Measurements from ENCODE around the gene CEP97.
"Not testable (repeated sequence)": the region's sequence is repeated elsewhere in the genome, so short reads cannot be mapped to it uniquely, and the experiment has no call there.

CEP97 gene, protein sequence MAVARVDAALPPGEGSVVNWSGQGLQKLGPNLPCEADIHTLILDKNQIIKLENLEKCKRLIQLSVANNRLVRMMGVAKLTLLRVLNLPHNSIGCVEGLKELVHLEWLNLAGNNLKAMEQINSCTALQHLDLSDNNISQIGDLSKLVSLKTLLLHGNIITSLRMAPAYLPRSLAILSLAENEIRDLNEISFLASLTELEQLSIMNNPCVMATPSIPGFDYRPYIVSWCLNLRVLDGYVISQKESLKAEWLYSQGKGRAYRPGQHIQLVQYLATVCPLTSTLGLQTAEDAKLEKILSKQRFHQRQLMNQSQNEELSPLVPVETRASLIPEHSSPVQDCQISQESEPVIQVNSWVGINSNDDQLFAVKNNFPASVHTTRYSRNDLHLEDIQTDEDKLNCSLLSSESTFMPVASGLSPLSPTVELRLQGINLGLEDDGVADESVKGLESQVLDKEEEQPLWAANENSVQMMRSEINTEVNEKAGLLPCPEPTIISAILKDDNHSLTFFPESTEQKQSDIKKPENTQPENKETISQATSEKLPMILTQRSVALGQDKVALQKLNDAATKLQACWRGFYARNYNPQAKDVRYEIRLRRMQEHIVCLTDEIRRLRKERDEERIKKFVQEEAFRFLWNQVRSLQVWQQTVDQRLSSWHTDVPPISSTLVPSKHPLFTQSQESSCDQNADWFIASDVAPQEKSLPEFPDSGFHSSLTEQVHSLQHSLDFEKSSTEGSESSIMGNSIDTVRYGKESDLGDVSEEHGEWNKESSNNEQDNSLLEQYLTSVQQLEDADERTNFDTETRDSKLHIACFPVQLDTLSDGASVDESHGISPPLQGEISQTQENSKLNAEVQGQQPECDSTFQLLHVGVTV

DNA sequence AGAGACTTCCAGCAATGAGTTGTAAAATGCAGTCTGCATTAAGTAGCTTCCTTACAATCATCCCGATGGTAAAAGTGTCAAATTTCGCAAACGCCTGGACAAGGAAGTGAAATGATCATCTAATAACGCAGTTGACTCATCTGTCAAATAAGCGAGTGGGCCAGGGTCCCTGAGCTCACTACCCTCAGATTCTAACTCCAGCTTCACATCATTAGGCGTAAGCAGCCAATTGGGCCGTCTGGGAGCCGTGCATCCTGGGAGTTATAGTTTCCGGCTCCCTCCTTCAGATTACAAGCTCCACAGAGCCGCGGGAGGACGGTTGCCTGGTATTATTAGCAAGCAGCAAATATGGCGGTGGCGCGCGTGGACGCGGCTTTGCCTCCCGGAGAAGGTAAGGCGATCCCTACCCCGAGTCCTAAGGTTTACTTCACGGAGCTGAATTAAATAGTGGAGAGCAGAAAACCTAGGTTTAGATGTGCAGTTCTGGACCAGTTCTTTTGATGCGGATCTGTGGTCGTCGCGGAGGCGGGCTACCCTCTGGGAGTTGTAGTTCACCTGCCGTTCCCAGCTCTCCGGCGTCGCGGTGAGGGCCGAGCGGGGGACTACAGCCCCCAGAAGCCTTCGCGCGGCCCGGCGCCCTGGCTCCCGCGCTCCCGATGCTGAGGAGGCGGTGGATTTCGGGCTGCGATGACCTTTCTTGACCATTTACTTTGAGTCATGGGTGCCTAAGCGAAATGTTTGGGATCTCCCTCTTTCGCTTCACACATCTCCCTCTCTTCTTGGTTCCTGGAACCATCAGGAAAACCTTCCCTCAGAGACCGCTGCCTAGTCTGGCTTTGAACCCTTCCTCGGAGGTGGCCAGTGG is at the start of gene CEP97:
CEP97 (plus strand) TSS at position 286 of the 865 bp plus-strand sequence; CDS start at position 349, 63 bp downstream.
- DNase-seq: peak; percentile 89

DNA sequence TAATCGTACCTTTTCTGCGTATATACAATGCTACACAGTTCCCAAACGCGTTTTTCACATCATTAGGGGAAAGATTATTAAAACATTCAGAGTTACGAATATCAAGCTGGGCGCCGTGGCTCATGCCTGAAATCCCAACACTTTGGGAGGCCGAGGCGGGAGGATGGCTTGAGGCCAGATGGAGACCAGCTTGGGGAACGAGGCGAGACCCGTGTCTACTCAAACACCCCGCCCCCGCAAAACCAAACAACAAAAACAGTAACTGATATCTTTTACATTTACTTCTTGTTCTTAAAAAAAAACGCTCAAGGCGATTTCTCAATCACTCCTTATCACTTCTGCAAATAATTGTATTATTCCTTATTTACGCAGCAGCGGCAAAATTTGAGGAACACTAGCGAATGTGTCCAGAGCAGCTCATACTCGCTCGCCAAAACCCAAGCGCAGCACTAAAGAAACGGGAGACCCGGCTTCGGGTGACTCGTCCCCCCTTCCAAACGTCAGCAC is 48.7 kb upstream of the CEP97 start:
- no peak for DNase-seq

DNA sequence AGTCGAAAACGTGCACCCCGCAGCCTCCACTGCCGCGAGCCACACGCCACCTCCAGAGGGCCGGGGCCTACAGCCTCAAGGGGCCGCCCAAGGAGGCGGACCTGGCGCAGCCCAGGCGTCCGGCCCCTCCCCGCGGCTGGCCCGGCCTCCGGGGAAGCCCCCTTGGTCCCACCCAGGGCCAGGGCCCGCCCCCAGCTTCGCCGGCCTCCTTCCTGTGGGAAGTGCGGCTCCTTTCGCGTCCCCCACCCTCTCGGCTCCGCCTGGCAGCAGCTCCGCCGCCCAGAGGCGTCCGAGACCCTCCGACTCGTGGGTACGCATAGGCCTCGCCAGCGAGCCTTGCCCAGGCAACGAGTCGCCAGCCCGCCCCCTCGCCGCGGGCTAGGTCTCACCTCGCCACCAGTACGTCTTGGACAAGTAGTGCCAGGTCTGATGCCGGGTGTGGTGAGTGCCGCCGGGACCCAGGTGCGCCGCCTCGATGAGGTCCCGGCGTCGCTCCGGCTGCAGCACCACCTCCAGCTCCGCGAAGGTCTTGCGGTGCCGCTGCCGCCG is 48.1 kb upstream of the CEP97 start:
- no peak for DNase-seq

DNA sequence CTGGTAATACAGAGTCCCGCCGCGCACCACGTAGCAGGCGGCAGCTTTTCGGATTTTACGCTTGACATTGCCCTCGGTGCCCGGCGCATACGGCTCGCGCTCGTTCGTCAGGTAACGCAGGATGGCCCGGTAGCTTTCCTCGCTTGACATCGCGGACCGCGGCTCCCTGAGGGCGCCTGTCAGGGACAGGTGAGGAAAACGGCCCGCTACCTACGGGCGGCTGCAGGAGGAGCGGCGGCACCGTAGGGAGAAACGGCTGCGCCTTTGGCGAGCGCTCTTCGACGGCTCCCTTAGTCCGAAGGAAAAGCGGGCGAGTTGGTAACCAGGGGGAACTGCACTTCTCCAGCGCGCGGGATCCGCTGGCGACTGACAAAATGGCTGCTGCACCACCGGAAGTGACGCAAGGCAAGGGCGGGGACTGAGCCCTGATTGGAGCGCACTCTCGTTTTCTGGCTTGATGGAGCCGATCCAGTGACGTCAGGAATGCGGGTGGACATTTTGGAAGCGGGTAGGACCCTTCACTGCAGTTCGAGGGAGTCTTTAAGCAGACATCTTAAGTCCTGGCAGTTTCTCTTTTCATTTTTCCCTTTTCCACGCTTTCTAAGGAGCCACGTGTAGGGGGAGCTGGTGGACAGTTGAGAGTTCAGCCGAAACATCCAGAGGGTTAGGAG is 47.5 kb upstream of the CEP97 start, which contains the start of gene ZBTB11:
ZBTB11 (minus strand) TSS at position 368 of the 671 bp plus-strand sequence; CDS start at position 150, 218 bp downstream.
- DNase-seq: no peak

DNA sequence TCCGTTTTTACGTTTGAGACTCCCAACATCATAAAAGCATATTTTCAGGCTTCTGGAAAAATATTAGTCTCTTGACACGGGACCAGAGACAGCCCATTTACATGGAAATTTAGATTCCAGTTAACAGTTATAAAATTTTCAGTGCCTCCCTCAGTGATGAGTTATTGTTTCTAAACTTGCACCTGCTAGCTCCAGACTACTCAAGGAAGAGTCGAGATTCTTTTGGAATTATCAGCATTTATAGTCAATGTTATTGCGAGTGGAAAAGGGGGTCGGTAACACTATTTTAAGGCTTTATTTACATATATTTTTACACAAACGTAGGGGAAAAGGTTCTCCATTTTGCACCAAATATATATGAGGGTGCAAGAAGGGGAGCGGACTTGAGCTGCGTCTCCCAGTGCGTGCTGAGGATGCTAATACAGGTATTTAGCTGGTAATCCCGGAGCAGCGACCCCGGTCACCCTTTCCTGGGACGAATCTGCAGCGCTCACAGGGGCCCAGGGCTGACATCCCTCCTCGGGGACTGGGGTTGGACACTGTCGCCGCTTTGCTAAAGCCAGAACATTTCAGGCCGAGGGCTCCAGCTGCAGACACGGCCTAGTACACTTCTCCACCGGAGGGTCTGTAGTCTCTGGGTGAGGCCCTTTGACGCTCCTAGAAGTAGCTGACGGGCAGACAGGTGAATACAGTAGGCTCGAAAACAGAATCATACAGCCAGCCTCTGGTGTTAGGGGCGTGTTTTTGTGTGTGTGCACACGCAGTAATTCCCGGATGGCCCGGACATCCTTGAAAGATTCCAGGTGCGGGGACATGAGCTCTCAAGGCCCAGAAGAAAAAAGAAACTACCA is 46.8 kb upstream of the CEP97 start:
- no peak for DNase-seq

DNA sequence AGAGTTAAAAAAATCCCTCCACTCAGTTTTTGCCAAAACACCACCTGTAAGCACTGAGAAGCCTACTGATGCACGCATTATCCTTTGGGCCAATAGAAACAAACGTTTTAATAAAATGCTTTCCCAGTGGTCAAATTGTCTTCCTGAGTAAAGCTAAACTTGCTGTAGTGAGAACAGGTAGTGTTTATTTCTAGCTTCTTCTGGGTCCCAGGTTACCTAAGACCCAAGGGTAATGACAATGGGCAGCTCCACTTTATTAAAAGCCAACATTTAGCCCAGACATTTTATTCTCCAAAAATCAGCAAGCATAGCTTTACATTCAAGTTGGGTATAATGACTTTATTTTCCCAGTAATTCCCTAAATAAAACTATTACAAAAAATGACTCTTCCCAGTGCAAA is 45.6 kb upstream of the CEP97 start:
- DNase-seq: not testable (repeated sequence)

DNA sequence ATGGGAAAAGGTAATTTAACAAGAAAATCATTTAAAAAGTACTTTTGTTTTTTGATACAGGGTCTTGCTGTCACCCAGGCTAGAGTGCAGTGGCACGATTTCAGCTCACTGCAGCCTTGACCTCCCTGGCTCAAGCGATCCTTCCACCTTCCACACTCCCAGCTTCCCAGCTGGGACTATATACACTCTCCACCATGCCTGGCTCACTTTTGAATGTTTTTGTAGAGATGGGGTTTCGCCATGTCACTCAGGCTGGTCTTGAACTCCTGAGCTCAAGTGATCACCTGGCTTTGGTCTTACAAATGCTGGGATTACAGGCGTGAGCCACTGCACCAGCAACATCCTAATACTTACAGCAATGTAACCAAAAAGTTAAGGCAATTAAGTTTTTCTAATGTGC is 43.9 kb upstream of the CEP97 start:
- DNase-seq: no peak

DNA sequence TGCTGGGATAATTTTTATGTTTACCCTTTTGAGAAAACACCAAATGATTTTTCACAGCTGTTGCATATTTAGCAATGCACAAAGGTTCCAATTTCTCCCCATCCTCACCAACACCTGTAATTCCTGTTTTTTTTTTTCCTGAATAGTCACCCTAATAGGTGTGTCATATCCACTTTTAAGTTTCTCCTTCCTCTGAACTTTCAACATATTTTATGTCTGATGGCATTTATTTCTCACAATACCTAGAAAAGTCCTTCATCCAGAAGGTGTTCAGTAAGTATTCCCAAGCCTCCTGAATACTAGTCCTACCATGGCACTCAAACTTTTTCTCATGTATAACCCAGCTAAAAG is 39.4 kb upstream of the CEP97 start:
- no peak for DNase-seq

DNA sequence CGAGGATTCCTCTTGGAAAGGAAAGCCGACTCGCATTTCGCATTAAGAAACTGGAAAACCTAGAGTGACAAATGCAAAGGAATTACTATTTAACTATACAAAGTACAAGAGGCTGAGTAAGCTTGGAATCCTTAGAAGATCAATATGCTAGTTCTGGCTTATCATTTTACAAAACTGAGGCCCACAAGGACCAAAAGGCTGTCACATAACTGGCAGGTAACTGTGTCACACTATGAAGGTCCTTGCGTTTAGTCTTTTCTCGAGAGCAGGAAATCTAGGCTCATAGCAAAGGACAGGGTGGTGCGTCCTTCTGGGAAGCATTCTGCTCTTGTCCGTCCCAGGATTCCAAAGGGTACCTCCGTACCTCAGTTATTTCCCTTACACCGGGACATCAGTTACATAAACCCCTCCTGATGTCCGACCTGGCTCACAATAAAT is 38.5 kb upstream of the CEP97 start:
- no peak for DNase-seq

DNA sequence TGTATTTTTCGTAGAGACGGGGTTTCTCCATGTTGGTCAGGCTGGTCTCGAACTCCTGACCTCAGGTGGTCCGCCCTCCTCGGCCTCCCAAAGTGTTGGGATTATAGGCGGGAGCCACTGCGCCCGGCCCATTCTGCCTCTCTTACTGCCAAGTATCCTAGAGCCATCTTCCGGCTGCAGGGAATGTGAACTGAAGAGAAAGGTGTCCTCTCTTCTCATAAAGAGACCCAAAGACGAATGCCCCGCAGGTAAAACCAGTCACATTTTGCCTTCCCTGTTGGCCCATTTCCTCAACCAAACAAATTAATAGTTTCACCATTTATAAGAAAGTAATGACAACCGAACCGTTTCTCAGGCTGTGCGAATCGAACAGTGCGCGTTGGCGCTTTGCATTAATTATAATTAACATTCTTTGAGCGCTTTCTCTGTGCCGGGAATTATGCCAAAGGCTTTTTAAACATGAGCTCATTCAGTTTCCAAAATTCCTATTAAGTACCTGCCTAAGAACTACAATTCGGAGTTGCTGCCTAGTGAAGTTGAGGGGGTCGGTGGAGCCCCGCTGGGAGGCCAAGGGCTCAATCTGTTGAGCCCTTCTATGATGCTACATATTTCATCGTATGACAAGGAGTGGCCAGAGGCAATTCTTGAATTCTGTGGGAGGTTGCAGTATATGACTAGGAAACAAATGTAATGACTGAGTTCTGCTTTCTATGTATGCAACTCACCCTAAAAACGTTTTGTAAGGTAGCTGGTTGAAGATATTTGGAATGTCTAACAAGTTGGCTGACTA is 37.1 kb upstream of the CEP97 start:
- no peak for DNase-seq

DNA sequence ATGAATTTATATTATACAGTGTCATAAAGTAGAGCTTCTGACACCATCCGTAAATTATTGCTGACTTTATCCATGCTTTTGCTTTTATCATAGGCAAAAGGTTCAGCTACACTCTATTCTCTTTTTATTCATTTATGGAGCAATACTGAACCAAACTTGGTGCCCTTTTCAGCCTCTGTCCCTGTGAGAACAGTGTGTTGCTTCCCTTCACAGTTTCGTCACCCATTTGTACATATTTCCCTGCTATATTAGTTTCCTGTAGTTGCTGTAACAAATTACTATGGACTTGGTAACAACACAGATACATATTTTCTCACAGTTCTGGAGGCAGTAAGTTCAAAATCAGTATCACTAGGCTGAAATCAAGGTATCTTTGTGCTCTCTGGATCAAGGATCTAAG is 35.1 kb upstream of the CEP97 start:
- DNase-seq: no peak

DNA sequence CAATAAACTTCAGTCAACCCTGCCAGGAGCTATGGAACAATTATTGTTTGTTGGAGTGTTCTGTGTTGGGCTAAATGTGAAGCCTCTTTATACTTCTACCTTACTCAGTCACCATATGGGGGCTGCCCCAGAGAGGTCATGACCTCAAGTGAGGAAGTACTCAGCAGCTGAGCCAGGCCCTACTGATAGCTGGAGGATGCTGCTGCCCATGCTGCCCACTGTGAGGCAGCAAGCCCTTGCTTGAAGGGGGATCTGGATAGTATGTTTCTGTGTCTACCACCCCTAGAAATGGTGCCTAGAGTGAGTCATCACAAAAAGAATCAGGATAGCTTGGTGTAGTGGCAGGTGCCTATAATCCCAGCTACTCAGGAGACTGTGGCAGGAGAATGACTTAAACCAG is 33.4 kb upstream of the CEP97 start:
- DNase-seq: no peak

DNA sequence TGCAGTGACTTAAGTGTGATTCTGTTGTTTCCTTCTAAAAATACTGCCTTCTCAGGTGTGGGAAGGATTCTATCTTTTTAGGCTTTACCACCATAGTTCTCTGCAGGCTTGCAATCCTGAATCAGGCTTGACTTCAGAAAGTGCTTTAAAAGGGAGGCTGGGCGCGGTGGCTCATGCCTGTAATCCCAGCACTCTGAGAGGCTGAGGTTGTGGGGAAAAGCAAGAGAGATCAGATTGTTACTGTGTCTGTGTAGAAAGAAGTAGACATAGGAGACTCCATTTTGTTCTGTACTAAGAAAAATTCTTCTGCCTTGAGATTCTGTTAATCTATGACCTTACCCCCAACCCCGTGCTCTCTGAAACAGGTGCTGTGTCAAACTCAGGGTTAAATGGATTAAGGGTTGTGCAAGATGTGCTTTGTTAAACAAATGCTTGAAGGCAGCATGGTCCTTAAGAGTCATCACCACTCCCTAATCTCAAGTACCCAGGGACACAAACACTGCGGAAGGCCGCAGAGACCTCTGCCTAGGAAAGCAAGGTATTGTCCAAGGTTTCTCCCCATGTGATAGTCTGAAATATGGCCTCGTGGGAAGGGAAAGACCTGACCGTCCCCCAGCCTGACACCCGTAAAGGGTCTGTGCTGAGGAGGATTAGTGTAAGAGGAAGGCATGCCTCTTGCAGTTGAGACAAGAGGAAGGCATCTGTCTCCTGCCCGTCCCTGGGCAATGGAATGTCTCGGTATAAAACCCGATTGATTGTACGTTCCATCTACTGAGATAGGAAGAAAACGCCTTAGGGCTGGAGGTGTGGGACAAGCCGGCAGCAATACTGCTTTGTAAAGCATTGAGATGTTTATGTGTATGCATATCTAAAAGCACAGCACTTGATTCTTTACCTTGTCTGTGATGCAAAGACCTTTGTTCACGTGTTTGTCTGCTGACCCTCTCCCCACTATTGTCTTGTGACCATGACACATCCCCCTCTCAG is 32.4 kb upstream of the CEP97 start:
- not testable (repeated sequence) for DNase-seq

DNA sequence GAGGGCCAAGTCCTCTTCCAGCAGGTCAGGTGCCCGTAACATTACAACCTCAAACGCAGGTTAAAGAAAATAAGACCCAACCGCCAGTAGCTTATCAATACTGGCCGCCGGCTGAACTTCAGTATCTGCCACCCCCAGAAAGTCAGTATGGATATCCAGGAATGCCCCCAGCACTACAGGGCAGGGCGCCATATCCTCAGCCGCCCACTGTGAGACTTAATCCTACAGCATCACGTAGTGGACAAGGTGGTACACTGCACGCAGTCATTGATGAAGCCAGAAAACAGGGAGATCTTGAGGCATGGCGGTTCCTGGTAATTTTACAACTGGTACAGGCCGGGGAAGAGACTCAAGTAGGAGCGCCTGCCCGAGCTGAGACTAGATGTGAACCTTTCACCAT is 30.9 kb upstream of the CEP97 start:
- not testable (repeated sequence) for DNase-seq

DNA sequence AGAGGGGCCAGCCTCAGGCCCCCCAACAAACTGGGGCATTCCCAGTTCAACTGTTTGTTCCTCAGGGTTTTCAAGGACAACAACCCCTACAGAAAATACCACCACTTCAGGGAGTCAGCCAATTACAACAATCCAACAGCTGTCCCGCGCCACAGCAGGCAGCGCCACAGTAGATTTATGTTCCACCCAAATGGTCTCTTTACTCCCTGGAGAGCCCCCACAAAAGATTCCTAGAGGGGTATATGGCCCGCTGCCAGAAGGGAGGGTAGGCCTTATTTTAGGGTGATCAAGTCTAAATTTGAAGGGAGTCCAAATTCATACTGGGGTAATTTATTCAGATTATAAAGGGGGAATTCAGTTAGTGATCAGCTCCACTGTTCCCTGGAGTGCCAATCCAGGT is 29.6 kb upstream of the CEP97 start:
- DNase-seq: not testable (repeated sequence)

DNA sequence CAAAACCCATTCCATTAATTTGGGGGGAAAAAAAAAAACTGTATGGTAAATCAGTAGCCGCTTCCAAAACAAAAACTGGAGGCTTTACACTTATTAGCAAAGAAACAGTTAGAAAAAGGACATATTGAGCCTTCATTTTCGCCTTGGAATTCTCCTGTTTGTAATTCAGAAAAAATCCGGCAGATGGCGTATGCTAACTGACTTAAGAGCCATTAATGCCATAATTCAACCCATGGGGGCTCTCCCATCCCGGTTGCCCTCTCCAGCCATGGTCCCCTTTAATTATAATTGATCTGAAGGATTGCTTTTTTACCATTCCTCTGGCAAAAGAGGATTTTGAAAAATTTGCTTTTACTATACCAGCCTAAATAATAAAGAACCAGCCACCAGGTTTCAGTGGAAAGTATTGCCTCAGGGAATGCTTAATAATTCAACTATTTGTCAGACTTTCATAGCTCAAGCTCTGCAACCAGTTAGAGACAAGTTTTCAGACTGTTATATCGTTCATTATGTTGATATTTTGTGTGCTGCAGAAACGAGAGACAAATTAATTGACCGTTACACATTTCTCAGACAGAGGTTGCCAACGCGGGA is 28.5 kb upstream of the CEP97 start:
- DNase-seq: no peak

DNA sequence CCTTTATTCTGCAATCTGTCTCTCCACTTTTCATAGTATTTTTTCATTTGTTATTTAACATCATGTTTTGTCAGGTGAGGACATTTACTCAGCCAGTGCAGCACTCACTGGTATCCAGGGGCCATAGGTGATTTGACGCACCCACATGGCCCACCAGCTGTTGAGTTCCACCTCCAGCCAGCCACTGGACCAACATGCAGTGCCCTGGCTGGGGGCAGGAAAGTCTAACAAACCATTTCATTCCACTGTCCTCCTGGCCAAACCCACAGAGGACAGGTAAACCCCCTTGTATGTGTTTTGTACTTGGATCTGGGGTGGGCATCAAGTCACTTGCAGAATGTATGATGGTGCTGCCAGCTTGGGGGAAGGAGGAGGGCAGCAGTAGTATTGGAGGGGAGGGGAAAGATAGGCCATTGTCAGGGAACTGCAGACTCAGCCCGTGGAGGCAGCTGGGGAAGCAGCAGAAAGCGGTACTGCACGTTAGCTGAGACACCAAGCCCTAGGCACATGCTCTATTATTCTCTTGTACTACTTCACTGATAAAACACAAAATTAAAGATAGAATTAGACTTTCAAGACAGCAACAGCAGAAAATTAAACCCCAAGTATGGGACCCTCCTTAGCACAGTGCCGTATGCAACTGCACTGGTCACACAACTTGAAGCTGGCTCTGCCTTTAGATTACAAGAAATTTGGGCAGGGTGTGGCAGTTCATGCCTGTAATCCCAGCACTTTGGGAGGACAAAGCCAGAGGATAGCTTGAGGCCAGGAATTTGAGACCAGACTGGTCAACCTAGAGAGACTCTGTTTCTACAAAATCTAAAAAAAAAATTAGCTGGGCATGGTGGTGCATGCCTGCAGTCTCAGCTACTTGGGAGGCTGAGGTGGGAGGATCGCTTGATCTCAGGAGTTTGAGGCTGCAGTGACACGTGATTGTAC is 22.4 kb upstream of the CEP97 start:
- no peak for DNase-seq
